Neuronal stem cell (in vitro differentiated cells): ENCODE results near the gene KRT2.
A peak's percentile ranks its signal among the peaks of the same experiment; 100 is the strongest.

Experiments
- DNase-seq: peaks from one replicate; pipeline ENCODE4 v3.0.0-alpha.2; 2013; ENCODE audit warnings: low spot score
- H2AFZ ChIP-seq: one replicate; pipeline ENCODE4 v1.6.1; 2013; ENCODE audit warnings: mild to moderate bottlenecking, low read length, inconsistent platforms
- H2AK5ac ChIP-seq: 2 replicates; pipeline ENCODE4 v1.6.1; 2013; ENCODE audit warnings: low read depth, mild to moderate bottlenecking, inconsistent platforms, low read length, moderate library complexity, mixed read lengths
- H2BK120ac ChIP-seq: 2 replicates; pipeline ENCODE4 v1.6.1; 2013; ENCODE audit warnings: low read depth, mild to moderate bottlenecking, inconsistent platforms, low read length, moderate library complexity, mixed read lengths
- H2BK12ac ChIP-seq: one replicate; pipeline ENCODE4 v1.6.1; 2013; ENCODE audit warnings: low read length, inconsistent platforms
- H2BK15ac ChIP-seq: 2 replicates; pipeline ENCODE4 v1.6.1; 2013; ENCODE audit warnings: mild to moderate bottlenecking, low read length, inconsistent platforms, mixed read lengths
- H2BK5ac ChIP-seq: one replicate; pipeline ENCODE4 v1.6.1; 2013; ENCODE audit warnings: inconsistent platforms, mild to moderate bottlenecking, low read length, moderate library complexity
- H3K14ac ChIP-seq: one replicate; pipeline ENCODE4 v1.6.1; 2013; ENCODE audit warnings: low read length, inconsistent platforms
- H3K18ac ChIP-seq: 2 replicates; pipeline ENCODE4 v1.6.1; 2013; ENCODE audit warnings: low read length, inconsistent platforms
- H3K23ac ChIP-seq: 2 replicates; pipeline ENCODE4 v1.6.1; 2013; ENCODE audit warnings: low read depth, mild to moderate bottlenecking, mixed read lengths, low read length, inconsistent platforms; ENCODE audit not compliant: poor library complexity
- H3K27ac ChIP-seq: replicated peaks from 3 replicates; pipeline ENCODE4 v1.5.1; 2013; ENCODE audit warnings: low read length, inconsistent platforms
- H3K27me3 ChIP-seq, 3 experiments: 2 replicates each; pipeline ENCODE4 v1.6.1; 2013; ENCODE audit warnings: low read length in 3 of 3, mild to moderate bottlenecking in 2 of 3, inconsistent platforms in 1 of 3, low read depth in 1 of 3, mixed read lengths in 1 of 3, moderate library complexity in 1 of 3; ENCODE audit not compliant: control insufficient read depth in 3 of 3, insufficient read depth in 3 of 3
- H3K36me3 ChIP-seq, 2 donors: replicated peaks in 1 of 2; 2 replicates each; pipeline ENCODE4 v1.6.1; 2013; ENCODE audit warnings: low read length in 2 of 2; ENCODE audit not compliant: control insufficient read depth in 2 of 2, insufficient read depth in 2 of 2
- H3K4ac ChIP-seq: 2 replicates; pipeline ENCODE4 v1.6.1; 2013; ENCODE audit warnings: inconsistent platforms, mild to moderate bottlenecking, low read length, moderate library complexity
- H3K4me1 ChIP-seq, 2 donors: 1 replicate in 1 of 2; 2 replicates in 1 of 2; pipeline ENCODE4 v1.6.1; 2013; ENCODE audit warnings: low read length in 2 of 2, low read depth in 1 of 2; ENCODE audit not compliant: control insufficient read depth in 2 of 2, insufficient read depth in 1 of 2
- H3K4me2 ChIP-seq: one replicate; pipeline ENCODE4 v1.6.1; 2013; ENCODE audit warnings: mild to moderate bottlenecking, low read length, inconsistent platforms; ENCODE audit not compliant: insufficient read depth, poor library complexity, severe bottlenecking
- H3K4me3 ChIP-seq, 2 donors: 2 replicates each; pipeline ENCODE4 v1.5.1; 2013; ENCODE audit warnings: low read length in 2 of 2, mild to moderate bottlenecking in 2 of 2, inconsistent platforms in 1 of 2, moderate library complexity in 1 of 2
- H3K79me1 ChIP-seq: one replicate; pipeline ENCODE4 v1.6.1; 2013; ENCODE audit warnings: low read depth, mild to moderate bottlenecking, inconsistent platforms, low read length, moderate library complexity
- H3K9ac ChIP-seq: one replicate; pipeline ENCODE4 v1.6.1; 2013; ENCODE audit warnings: mild to moderate bottlenecking, low read depth, low read length, inconsistent platforms; ENCODE audit not compliant: poor library complexity
- H3K9me3 ChIP-seq, 2 donors: replicated peaks in 1 of 2; 2 replicates each; pipeline versions ENCODE3 to v1.6.1; 2013; ENCODE audit warnings: low read length in 2 of 2, mild to moderate bottlenecking in 2 of 2, inconsistent platforms in 1 of 2, low read depth in 1 of 2, mixed read lengths in 1 of 2, moderate library complexity in 1 of 2; ENCODE audit not compliant: control insufficient read depth in 2 of 2, insufficient read depth in 1 of 2
- H4K8ac ChIP-seq: one replicate; pipeline ENCODE4 v1.6.1; 2013; ENCODE audit warnings: low read depth, mild to moderate bottlenecking, inconsistent platforms, low read length, moderate library complexity
- H4K91ac ChIP-seq: one replicate; pipeline ENCODE4 v1.6.1; 2013; ENCODE audit warnings: low read length, low read depth, mild to moderate bottlenecking, inconsistent platforms; ENCODE audit not compliant: poor library complexity
- WGBS, 2 donors: extraction: QIAGEN DNeasy Blood & Tissue Kit; methylation state at CpG; one replicate each; pipeline ENCODE4 v1.1.7; 2013; ENCODE audit warnings: missing lambda C conversion rate in 2 of 2, mixed read lengths in 1 of 2; ENCODE audit not compliant: insufficient read length in 2 of 2, insufficient replicate concordance in 1 of 2; ENCODE audit errors: extremely low coverage in 2 of 2; 5-methylcytosine and 5-hydroxymethylcytosine counted together

The KRT2 gene

DNA sequence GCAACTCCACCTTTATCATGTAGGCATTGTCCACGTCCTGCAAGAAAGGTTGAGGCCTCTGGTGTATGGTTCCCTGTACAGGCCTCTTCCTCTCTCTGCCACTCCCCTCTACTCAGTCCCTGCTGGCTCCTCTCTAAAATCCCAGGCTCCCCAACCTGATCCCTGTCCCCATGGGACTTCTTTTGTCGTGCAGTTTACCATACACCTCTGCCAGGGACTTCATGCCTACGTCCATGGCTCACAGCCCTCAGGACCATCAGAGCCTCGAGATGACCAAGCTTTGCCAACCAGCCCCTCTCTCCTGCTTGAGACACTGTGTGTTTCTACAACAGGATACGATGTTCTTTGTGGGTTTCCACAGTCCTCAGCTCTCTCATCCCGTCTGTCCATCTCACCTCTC, 2.9 kb downstream of the KRT2 start:
- Histone ChIP-seq H4K91ac (no peak overlapping the region), H3K27ac (no peak overlapping the region), H2BK15ac (no peak overlapping the region), H3K36me3 (no peaks in the 10 kb centered on the region), H2AK5ac (no peak overlapping the region), H3K9me3 (peaks cover 0 to 2% of the 10 kb centered on the region in 2 donors), H3K27me3 (peaks cover 0 to 5% (median 0%) of the 10 kb centered on the region in 3 experiments), H3K79me1 (no peaks in the 10 kb centered on the region), H2BK5ac (no peak overlapping the region), H2BK12ac (no peak overlapping the region), H3K18ac (no peak overlapping the region), H4K8ac (no peak overlapping the region), H3K14ac (no peak overlapping the region), H3K23ac (no peak overlapping the region), H2BK120ac (no peak overlapping the region), H3K9ac (no peak overlapping the region), H3K4me2 (no peak overlapping the region), H2AFZ (no peak overlapping the region), H3K4me1 (peaks cover 0 to 3% of the 10 kb centered on the region in 2 donors), H3K4me3 (no peak overlapping the region), H3K4ac (no peak overlapping the region)
- no CpG with 5 or more reads among the region's 6 CpGs for WGBS, 2 donors
- no peak for DNase-seq

DNA sequence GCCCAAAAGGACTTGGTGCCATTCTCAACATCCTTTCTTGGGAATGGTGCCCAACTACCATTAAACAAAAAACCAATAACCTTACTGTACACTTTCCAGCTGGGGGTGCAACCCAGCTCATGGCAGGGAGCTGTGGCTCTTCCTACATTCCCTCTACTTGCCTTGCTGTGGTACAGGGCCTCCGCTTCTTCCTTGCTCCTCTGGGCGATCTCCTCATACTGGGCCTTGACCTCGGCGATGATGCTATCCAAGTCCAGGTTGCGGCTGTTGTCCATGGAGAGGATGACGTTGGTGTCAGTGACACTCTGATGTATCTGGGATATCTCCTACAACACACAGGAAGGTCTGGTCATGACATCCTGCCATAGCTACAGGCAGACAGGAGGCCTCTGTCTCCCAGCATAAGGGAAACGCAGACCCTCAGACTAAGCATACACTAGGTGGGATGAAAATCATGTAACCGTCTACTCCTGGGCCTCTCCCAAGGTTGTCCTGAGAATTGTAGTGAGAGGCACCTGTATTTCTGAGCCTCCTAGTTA, 3.9 kb downstream of the KRT2 start:
- H3K27ac ChIP-seq = no peak overlapping the region
- H4K8ac ChIP-seq = no peak overlapping the region
- no peak overlapping the region for H3K4me2 ChIP-seq
- H3K14ac ChIP-seq = no peak overlapping the region
- no peak overlapping the region for H4K91ac ChIP-seq
- H3K9ac ChIP-seq = no peak overlapping the region
- H2BK5ac ChIP-seq = no peak overlapping the region
- H3K4ac ChIP-seq = no peak overlapping the region
- H3K36me3 ChIP-seq = no peaks in the 10 kb centered on the region
- H2AFZ ChIP-seq = no peak overlapping the region
- peaks cover 0 to 3% of the 10 kb centered on the region in 2 donors for H3K4me1 ChIP-seq
- no CpG with 5 or more reads among the region's 8 CpGs for WGBS, 2 donors
- peaks cover 0 to 2% of the 10 kb centered on the region in 2 donors for H3K9me3 ChIP-seq
- no peak overlapping the region for H2BK15ac ChIP-seq
- H3K79me1 ChIP-seq = no peaks in the 10 kb centered on the region
- no peak overlapping the region for H3K4me3 ChIP-seq
- no peak overlapping the region for H3K18ac ChIP-seq
- no peak overlapping the region for H2AK5ac ChIP-seq
- no peak overlapping the region for H3K23ac ChIP-seq
- DNase-seq = no peak
- H2BK12ac ChIP-seq = no peak overlapping the region
- H3K27me3 ChIP-seq = peaks cover 0 to 10% (median 0%) of the 10 kb centered on the region in 3 experiments
- H2BK120ac ChIP-seq = no peak overlapping the region

DNA sequence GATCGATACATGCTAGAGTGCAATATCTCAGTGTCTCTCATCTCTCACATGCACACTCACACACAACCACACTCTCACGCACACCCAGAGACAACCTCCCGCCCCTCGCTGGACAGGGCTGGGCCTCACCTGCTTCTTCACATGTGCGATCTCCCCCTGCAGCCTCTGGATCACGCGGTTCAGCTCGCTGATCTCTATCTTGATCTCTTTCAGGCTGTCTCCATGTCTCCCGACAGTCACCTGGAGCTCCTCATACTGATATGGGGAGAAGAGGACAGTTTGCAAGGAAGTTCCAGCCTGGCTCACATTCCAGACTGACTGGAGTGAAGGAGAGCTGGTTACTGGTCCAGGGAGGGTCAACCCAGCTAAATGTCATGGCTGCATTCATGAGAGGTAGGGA, 4.4 kb downstream of the KRT2 start:
- no peak overlapping the region for H3K4ac ChIP-seq
- H3K9me3 ChIP-seq = peaks cover 0 to 2% of the 10 kb centered on the region in 2 donors
- no peak overlapping the region for H4K91ac ChIP-seq
- no peak overlapping the region for H3K14ac ChIP-seq
- no CpG with 5 or more reads among the region's 9 CpGs for WGBS, 2 donors
- H3K4me2 ChIP-seq = no peak overlapping the region
- peaks cover 0 to 10% (median 0%) of the 10 kb centered on the region in 3 experiments for H3K27me3 ChIP-seq
- H3K18ac ChIP-seq = no peak overlapping the region
- no peak overlapping the region for H2BK120ac ChIP-seq
- no peaks in the 10 kb centered on the region for H3K79me1 ChIP-seq
- H3K4me3 ChIP-seq = no peak overlapping the region
- no peak overlapping the region for H4K8ac ChIP-seq
- no peak overlapping the region for H2BK15ac ChIP-seq
- no peak overlapping the region for H2BK12ac ChIP-seq
- H2BK5ac ChIP-seq = no peak overlapping the region
- peaks cover 0 to 3% of the 10 kb centered on the region in 2 donors for H3K4me1 ChIP-seq
- H3K27ac ChIP-seq = no peak overlapping the region
- H3K9ac ChIP-seq = no peak overlapping the region
- H2AFZ ChIP-seq = no peak overlapping the region
- H3K36me3 ChIP-seq = no peaks in the 10 kb centered on the region
- DNase-seq = no peak
- no peak overlapping the region for H3K23ac ChIP-seq
- H2AK5ac ChIP-seq = no peak overlapping the region

DNA sequence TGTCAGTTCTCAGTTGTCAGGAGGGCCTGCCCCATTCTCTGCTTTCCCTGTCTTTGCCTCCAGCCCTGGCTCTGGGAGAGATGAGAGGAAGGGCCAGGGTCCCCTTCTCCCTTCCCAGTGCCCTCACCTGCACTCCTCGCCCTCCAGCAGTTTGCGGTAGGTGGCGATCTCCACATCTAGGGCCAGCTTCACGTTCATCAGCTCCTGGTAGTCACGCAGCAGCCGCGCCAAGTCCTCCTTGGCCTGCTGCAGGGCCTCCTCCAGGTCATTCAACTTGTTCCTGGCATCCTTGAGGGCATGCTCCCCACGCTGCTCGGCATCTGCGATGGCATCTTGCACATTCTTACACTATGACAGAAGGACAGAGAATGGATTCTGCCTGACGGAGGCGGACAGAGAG, 5.4 kb downstream of the KRT2 start:
- H4K8ac ChIP-seq = no peak overlapping the region
- peaks cover 0 to 10% (median 0%) of the 10 kb centered on the region in 3 experiments for H3K27me3 ChIP-seq
- H2BK12ac ChIP-seq = no peak overlapping the region
- no peak overlapping the region for H4K91ac ChIP-seq
- H3K18ac ChIP-seq = no peak overlapping the region
- H3K9me3 ChIP-seq = no peaks in the 10 kb centered on the region
- H3K4me2 ChIP-seq = no peak overlapping the region
- H2BK5ac ChIP-seq = no peak overlapping the region
- no peak overlapping the region for H2AFZ ChIP-seq
- no peak overlapping the region for H2BK15ac ChIP-seq
- H3K9ac ChIP-seq = no peak overlapping the region
- WGBS, 2 donors = no CpG with 5 or more reads among the region's 12 CpGs
- H3K27ac ChIP-seq = no peak overlapping the region
- no peaks in the 10 kb centered on the region for H3K79me1 ChIP-seq
- H3K14ac ChIP-seq = no peak overlapping the region
- DNase-seq = no peak
- peak overlapping the region; percentile 13 for H3K23ac ChIP-seq
- H3K4ac ChIP-seq = no peak overlapping the region
- no peak overlapping the region for H3K4me3 ChIP-seq
- H3K36me3 ChIP-seq = no peaks in the 10 kb centered on the region
- H2BK120ac ChIP-seq = no peak overlapping the region
- no peak overlapping the region for H2AK5ac ChIP-seq
- peaks cover 0 to 9% of the 10 kb centered on the region in 2 donors for H3K4me1 ChIP-seq
